NCI-H2196 treated with DMSO at 0.1 percent for 48 hours (cell line): ENCODE measurements around the gene LDLRAD3.

ENCODE experiments used
- DNase-seq: peaks from one replicate; lab custom pipeline; 2025; ENCODE audit not compliant: unreplicated experiment; lab: John Stamatoyannopoulos, UW

LDLRAD3 gene

GRCh38 chr11:36071917-36072500 lies 128.1 kb downstream of the LDLRAD3 start:
- no peak for DNase-seq

DNA sequence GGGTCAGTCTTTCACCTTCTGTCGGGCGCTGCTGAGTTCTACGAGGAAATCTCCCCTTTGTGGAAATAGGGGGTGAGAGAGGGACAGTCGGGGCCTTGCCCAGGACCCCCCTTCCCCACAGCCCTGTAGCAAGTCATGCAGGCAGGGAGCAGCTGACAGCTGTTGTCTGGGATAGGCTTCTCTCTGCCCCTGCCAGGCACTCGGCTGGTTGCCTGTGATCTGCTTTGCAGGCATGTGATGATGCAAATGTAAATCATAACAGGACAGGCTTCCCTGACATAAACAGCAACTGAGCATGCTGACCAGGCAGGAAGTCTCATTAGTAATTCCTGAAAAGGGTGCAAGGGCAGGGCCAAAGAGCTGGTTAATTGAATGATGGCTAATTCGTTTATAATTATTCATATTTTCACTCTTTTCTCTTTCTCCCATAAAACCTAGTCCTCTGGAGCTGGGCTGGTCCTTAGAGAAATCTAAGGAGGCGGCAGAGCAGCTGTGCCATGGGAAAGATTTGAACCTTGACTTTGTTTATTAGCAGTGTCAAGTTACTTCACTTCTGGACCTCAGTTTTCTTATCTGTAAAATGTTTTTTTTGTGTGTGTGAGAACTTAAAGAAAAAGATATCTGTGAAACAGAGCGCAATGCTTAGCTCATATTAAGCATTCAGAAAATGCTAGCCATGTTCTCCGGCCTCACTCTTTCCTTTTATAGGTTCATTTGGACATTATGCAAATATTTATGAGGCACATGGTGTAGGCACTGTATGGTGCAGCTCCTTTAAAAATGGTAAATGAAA lies 129.7 kb downstream of the LDLRAD3 start:
- no peak for DNase-seq

DNA sequence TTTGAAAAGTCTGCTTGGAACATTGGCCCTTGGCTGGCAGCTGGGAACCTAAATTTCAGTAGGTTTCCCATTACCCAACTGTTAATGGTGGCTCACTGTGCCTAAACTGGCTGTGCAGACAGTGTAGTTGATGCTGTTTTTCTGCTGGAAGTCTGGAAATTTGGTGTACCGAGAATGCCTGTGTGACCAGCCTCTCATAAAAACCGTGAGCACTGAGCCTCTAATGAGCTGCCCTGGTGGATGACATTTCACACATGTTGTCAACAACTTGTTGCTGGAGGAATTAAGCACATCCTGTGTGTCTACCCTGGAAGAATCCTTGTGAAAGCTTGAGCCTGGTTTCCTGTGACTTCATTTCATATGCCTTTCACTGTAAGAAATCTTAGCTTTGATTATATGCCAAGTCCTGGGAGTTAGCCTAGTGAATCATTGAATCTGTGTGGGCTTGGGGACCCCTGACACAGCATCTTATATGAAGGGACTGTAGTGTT lies 131.1 kb downstream of the LDLRAD3 start:
- DNase-seq, result no peak

DNA sequence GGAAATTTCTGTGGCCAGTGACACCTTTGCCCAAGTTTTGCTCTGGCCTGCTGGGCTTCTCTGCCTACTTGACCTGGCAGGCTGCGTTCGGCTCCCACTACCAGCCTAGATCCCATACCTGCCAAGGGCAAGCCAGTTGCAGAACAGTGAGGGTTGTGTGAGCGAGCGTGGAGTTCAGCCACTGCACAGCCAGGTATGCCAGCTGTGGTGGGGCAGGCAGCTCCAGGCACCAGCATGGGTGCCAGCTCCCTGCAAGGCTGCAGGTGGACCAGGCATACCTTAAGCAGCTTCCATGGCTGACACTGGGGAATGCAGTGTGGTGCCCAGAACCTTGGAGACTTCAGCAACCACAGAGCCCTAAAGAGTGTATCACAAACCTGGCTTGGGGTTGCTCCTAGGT lies 133.5 kb downstream of the LDLRAD3 start:
- DNase-seq, result no peak

GRCh38 chr11:36077886-36078685 lies 134.2 kb downstream of the LDLRAD3 start:
- no peak for DNase-seq

- DNase-seq, result no peak
These were observed 134.8 kb downstream of the LDLRAD3 start for GRCh38 chr11:36078686-36079055.

GRCh38 chr11:36079878-36080675 lies 136.2 kb downstream of the LDLRAD3 start:
- DNase-seq, result no peak

- no peak for DNase-seq
These were observed 137.5 kb downstream of the LDLRAD3 start for GRCh38 chr11:36081274-36081945.

DNA sequence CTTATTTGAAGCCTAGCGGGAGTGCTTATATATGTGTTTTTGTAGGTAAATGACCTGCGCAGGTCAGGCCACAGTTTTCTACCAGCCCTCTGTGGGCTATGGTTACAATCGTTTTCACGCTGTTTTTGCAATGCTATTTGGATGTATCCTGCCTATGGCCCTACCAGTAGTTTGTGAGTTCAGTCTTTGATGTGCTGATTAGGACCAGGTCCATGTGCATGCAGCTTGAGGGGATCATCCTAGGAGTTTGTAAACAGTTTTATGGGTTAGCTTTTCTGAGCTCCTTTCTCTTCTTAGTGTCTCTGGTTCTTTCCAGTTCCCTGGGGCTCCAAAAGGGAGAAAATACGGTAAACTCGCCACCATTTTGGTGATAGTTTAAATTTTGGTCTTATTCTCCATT lies 142.5 kb downstream of the LDLRAD3 start:
- no peak for DNase-seq

GRCh38 chr11:36088266-36088972 lies 144.6 kb downstream of the LDLRAD3 start:
- DNase-seq, result no peak

DNA sequence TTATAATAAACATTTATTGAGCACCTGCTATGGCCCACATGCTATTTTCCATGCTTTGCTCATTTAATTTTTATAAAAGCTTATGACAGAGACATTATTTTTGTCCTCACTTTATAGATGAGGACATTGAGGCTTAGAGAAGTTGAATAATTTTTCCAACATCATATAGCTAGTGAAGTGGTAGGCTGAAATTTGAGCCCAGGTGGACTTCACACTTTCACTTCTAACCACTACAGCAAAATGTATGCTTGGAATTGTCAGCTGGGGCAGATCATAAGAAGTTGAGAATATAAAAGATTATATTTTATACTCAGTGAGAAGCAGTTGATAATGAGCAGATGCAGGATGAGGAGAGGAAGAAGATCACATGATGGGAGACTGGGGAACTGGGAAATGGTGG lies 146.1 kb downstream of the LDLRAD3 start:
- no peak for DNase-seq

- no peak for DNase-seq
These were observed 146.7 kb downstream of the LDLRAD3 start for GRCh38 chr11:36090356-36091109.

- DNase-seq, result no peak
These were observed 147.5 kb downstream of the LDLRAD3 start for GRCh38 chr11:36091256-36091811.

DNA sequence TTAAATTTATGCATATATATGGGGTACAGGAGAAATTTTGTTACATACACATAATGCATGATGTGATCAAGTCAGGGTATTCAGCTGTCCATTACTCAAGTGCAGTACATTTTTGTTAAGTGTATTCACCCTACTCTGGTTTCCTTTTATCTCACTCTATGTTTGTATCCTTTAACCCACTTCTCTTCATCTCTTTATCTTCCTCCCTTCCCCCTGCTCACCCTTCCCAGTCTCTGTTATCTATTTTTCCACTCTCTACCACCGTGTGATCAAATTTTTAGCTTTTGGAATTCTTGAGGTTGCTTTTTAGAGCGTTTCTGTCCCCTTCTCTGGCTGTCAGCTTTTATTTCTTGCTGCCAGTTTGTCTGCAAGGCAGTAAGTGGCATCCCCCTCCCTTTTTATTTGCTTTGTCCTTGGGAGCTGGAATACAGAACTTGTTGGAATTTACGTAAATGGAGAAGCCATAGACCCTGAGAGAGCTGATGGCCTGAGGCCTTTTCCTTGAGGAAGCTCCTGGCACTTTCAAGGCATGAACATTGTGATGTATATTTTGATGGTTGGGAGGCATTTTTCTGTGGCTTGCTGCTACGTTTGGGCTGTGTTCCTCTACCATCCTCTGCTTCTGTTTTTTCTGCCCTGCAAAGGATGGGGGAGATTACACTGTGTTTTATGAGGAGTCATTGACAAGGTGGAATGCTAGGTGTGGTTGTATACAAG lies 148.6 kb downstream of the LDLRAD3 start:
- no peak for DNase-seq

GRCh38 chr11:36093548-36093947 lies 149.7 kb downstream of the LDLRAD3 start:
- DNase-seq, result no peak

GRCh38 chr11:36094164-36094563 lies 150.3 kb downstream of the LDLRAD3 start:
- no peak for DNase-seq

DNA sequence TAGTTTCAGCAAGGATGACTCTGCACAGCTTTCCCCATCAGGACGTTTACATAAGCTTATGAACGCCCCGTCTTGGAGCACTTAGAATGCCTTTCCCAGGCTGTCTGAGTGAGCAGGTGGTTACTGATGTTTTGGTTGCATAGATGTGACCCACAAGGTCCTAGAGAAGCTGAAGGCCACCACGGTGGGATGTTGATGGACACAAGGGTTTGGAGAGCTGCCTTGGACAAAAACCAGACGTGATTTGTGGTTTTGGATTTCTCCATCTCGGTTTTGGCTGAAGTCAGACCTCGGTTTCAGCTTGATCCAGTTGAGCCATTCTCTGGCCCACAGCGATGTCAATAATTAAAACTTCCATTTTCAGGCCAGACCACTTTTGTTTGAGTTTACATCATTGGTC lies 151.9 kb downstream of the LDLRAD3 start:
- DNase-seq, result no peak

- no peak for DNase-seq
These were observed 153.4 kb downstream of the LDLRAD3 start for GRCh38 chr11:36097219-36097650.
